MCF 10A (cell line): Measurements from ENCODE around the gene PRELID3B. TPM values are rescaled to one million over a fixed set of nuclear protein-coding genes. Genes with fewer than 3 reads are reported as not detected.

Source experiments
- BruUV-seq: library from RNA; stranded (reverse); fragments of 400-500 nt; replicated peaks from 2 replicates; lab custom pipeline; 2021; lab: Mats Ljungman, UMichigan
- CTCF ChIA-PET: fragments of 300-600 bp; sonication (Branson Sonifier 250); formaldehyde crosslinking; extraction: SDS; loops from one replicate; lab custom pipeline; 2021; ENCODE audit warnings: antibody characterized with exemption, inconsistent platforms; lab: Yijun Ruan, JAX
- POLR2A ChIA-PET: fragments of 300-600, 350-650 bp; sonication (Branson Sonifier 250); formaldehyde crosslinking; extraction: SDS; loops from one replicate; lab custom pipeline; 2020; ENCODE audit warnings: antibody characterized with exemption, inconsistent platforms; lab: Yijun Ruan, JAX
- DNase-seq: peaks from one replicate; pipeline ENCODE4 v3.0.0-alpha.2; 2018; ENCODE audit not compliant: unreplicated experiment
- H3K27ac Mint-ChIP-seq: one replicate; pipeline ENCODE4 v1.8.0; 2022; ENCODE audit warnings: mild to moderate bottlenecking, low read depth, mixed read lengths; ENCODE audit not compliant: unreplicated experiment
- H3K27me3 Mint-ChIP-seq: one replicate; pipeline ENCODE4 v1.8.0; 2022; ENCODE audit warnings: mixed read lengths; ENCODE audit not compliant: insufficient read depth, unreplicated experiment
- H3K36me3 Mint-ChIP-seq: one replicate; pipeline ENCODE4 v1.8.0; 2022; ENCODE audit warnings: mild to moderate bottlenecking, moderate library complexity, mixed read lengths; ENCODE audit not compliant: insufficient read depth, unreplicated experiment
- H3K4me1 Mint-ChIP-seq: one replicate; pipeline ENCODE4 v1.8.0; 2022; ENCODE audit warnings: mixed read lengths; ENCODE audit not compliant: insufficient read depth, unreplicated experiment
- H3K4me3 Mint-ChIP-seq: one replicate; pipeline ENCODE4 v1.8.0; 2022; ENCODE audit warnings: mild to moderate bottlenecking, moderate library complexity, mixed read lengths; ENCODE audit not compliant: unreplicated experiment
- H3K9me3 Mint-ChIP-seq: one replicate; pipeline ENCODE4 v1.8.0; 2022; ENCODE audit warnings: mixed read lengths; ENCODE audit not compliant: unreplicated experiment
- CTCF ChIP-seq: fragments of 200-600 bp; IDR thresholded peaks from one replicate; pipeline ENCODE4 v1.8.0; 2022; ENCODE audit warnings: antibody characterized with exemption, mild to moderate bottlenecking; ENCODE audit not compliant: unreplicated experiment
- intact Hi-C: fragments of 100-400 bp; cut with micrococcal nuclease; formaldehyde crosslinking; loops from 2 replicates; pipeline ENCODE4 v1.14.1; 2022
- total RNA-seq: library from RNA; stranded (reverse); gene quantifications from 2 replicates; pipeline ENCODE4 v1.2.3, GENCODE V29; 2022

PRELID3B gene
- total RNA-seq, 1 experiment from 2014 or later = 197 TPM

GRCh38 chr20:59073582-59073981, 31.0 kb upstream of the PRELID3B start:
- no peak overlapping the region for H3K4me3 Mint-ChIP-seq
- intact Hi-C loops = no loop called here
- H3K36me3 Mint-ChIP-seq = no peaks in the 10 kb centered on the region
- no peaks in the 10 kb centered on the region for H3K9me3 Mint-ChIP-seq
- no peak for TF ChIP-seq CTCF
- DNase-seq = no peak
- H3K27me3 Mint-ChIP-seq = no peaks in the 10 kb centered on the region
- BruUV-seq = no TSS peak
- POLR2A ChIA-PET = interaction anchor here (1.6 kb wide), 1 partner anchor 9 kb away, joined by 7 read pairs; no protein-coding TSS in a partner anchor
- peaks cover 19% of the 10 kb centered on the region for H3K4me1 Mint-ChIP-seq
- CTCF ChIA-PET = interaction anchor here (0.6 to 1.6 kb wide), 4 partner anchors 14 to 206 kb away, joined by 3 to 9 read pairs (median 4); no protein-coding TSS in a partner anchor
- H3K27ac Mint-ChIP-seq = no peak overlapping the region

- CTCF ChIA-PET = interaction anchor here (0.6 to 1.1 kb wide), 3 partner anchors 17 to 99 kb away, joined by 3 to 4 read pairs (median 3); no protein-coding TSS in a partner anchor
- TF ChIP-seq CTCF = no peak
- H3K27ac Mint-ChIP-seq = no peak overlapping the region
- no peak overlapping the region for H3K4me3 Mint-ChIP-seq
- POLR2A ChIA-PET = interaction anchor here (0.8 kb wide), 1 partner anchor 29 kb away, joined by 3 read pairs; the partner anchor contains the start of gene PRELID3B
- BruUV-seq = no TSS peak
- peaks cover 5% of the 10 kb centered on the region for H3K36me3 Mint-ChIP-seq
- no peaks in the 10 kb centered on the region for H3K27me3 Mint-ChIP-seq
- intact Hi-C loops = no loop called here
- no peak for DNase-seq
- H3K9me3 Mint-ChIP-seq = no peaks in the 10 kb centered on the region
- H3K4me1 Mint-ChIP-seq = peaks cover 9% of the 10 kb centered on the region
These were observed 28.6 kb upstream of the PRELID3B start for GRCh38 chr20:59071216-59071615.

DNA sequence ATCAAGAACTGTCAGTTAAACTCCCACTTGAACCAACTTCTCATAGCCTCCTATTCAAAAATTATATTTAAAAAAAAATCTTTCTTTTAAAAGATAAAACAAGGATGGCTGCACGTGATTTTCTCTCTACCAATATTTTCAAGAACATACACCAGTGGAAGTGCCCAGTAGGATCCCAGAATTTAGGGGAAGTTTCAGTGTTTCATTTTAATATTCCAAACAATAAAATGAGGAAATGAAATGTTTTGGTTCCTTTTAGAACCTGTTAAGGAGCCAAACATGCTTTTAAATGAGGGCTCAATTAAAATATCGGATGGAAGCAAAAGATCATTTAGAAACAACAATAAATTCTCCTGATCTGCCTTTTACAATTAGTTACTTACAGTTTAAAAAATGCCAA, 26.4 kb upstream of the PRELID3B start:
- H3K27ac Mint-ChIP-seq = no peak overlapping the region
- no peaks in the 10 kb centered on the region for H3K27me3 Mint-ChIP-seq
- POLR2A ChIA-PET = no interaction called here
- DNase-seq = no peak
- H3K4me3 Mint-ChIP-seq = no peak overlapping the region
- CTCF ChIA-PET = interaction anchor here (1.2 kb wide), 1 partner anchor 19 kb away, joined by 4 read pairs; no protein-coding TSS in a partner anchor
- peaks cover 2% of the 10 kb centered on the region for H3K4me1 Mint-ChIP-seq
- no TSS peak for BruUV-seq
- intact Hi-C loops = no loop called here
- peaks cover 5% of the 10 kb centered on the region for H3K36me3 Mint-ChIP-seq
- H3K9me3 Mint-ChIP-seq = no peaks in the 10 kb centered on the region
- no peak for TF ChIP-seq CTCF

GRCh38 chr20:59068534-59068933, 25.9 kb upstream of the PRELID3B start:
- ChIA-PET CTCF (interaction anchor here (1.2 kb wide), 1 partner anchor 20 kb away, joined by 4 read pairs; no protein-coding TSS in a partner anchor), POLR2A (no interaction called here)
- Mint-ChIP-seq H3K4me3 (no peak overlapping the region), H3K27ac (no peak overlapping the region), H3K36me3 (peaks cover 5% of the 10 kb centered on the region), H3K9me3 (no peaks in the 10 kb centered on the region), H3K4me1 (peaks cover 7% of the 10 kb centered on the region), H3K27me3 (no peaks in the 10 kb centered on the region)
- TF ChIP-seq CTCF = no peak
- no TSS peak for BruUV-seq
- no peak for DNase-seq
- intact Hi-C loops = no loop called here
